H7 (cell line): ENCODE measurements around the gene QRSL1. TPM values are rescaled to one million over a fixed set of nuclear protein-coding genes. Genes with fewer than 3 reads are reported as not detected.
"Not testable (repeated sequence)": the region's sequence is repeated elsewhere in the genome, so short reads cannot be mapped to it uniquely, and the experiment has no call there.

Source experiments
- DNase-seq: peaks from one replicate; pipeline ENCODE4 v3.0.0; 2012
- H3K27me3 ChIP-seq: 2 replicates; pipeline ENCODE4 v1.6.0; 2011; ENCODE audit warnings: mild to moderate bottlenecking, low read length; ENCODE audit not compliant: control insufficient read depth, insufficient read depth
- H3K36me3 ChIP-seq: replicated peaks from 2 replicates; pipeline ENCODE4 v1.5.1; 2011; ENCODE audit warnings: low read length; ENCODE audit not compliant: control insufficient read depth, insufficient read depth
- H3K4me3 ChIP-seq: 2 replicates; pipeline ENCODE4 v1.5.1; 2011; ENCODE audit warnings: low read depth, mild to moderate bottlenecking, control low read depth, low read length, moderate library complexity; ENCODE audit not compliant: insufficient read depth
- total RNA-seq: library from RNA; depleted of rRNA; stranded (reverse); fragments of >200 nt; shearing (Covaris generic); gene quantifications from 2 replicates; pipeline ENCODE4 v1.2.3, GENCODE V29; 2014

Gene QRSL1
- total RNA-seq, 1 experiment from 2014 or later = 21.5 TPM

DNA sequence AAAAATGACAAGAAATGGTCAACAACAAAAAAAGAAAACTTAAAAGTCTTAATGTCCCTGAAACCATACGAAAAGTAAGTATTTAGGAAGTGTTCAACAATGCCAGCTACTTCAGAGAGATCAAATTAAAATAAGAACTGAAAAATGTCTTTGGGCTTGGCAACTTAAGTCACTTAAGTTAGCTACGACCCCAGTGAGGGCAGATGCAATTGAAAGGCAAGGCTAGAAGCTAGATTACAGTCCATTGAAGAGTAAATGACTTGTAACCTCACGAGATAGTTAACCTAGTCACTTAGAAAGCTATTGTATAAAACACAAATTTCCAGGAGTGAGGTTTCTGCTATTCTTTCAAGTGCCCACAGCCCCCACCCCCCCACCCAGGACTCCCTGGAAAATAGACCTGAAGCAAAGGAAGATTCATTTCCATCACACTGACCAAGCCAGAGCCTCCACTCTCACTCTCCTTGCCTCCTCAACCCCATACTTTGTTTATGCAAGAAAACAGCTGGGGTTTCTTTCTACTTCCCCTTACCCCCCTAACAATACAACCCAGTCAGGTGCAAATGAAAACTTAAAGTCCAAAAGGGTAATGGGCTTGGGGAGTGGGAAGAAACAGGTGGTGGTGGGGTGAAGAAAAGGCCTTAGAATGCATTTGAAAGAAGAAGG is 14.7 kb upstream of the QRSL1 start:
- no peaks in the 10 kb centered on the region for H3K27me3 ChIP-seq
- no peak overlapping the region for H3K4me3 ChIP-seq
- DNase-seq = peak; percentile 69
- no peaks in the 10 kb centered on the region for H3K36me3 ChIP-seq

DNA sequence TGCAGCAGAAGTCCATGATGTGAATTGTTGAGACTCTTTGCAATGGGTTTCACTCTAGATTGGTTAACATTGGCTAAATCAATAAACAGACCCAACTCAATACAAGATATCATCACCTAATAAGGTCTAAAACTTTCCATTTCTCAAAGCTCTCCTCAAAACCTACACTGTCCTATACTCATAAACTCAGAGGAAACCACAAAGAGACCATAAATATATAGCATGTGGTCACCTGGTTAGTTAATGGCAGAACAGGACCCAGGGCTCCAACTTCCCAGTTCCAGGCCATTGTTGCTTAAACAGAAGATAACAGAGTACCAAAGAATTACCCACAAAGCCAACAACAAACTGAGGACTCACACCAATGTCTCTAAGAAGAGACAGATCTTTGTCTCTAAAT is 12.1 kb upstream of the QRSL1 start:
- no peak overlapping the region for H3K4me3 ChIP-seq
- no peak for DNase-seq
- no peaks in the 10 kb centered on the region for H3K36me3 ChIP-seq
- H3K27me3 ChIP-seq = no peaks in the 10 kb centered on the region

DNA sequence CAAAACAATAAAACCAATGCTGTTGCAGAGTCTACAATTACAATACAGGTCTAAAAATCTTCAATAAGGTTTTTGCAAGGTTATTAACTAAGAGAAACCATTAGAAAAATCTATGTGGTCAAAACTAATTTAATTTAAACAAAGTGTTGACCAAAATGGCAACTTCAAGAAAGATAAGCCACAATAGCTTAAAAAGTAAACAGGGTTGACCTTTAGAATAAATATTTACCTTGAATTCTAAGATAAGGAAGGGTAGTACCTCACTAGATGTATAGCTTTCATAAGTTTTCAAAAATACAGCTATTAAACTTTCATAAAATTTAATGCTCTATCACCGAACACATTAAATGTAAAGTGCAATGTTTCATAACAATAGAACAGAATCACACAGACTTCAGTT is 11.5 kb upstream of the QRSL1 start:
- no peak for DNase-seq
- Histone ChIP-seq H3K4me3 (no peak overlapping the region), H3K36me3 (peaks cover 4% of the 10 kb centered on the region), H3K27me3 (no peaks in the 10 kb centered on the region)

DNA sequence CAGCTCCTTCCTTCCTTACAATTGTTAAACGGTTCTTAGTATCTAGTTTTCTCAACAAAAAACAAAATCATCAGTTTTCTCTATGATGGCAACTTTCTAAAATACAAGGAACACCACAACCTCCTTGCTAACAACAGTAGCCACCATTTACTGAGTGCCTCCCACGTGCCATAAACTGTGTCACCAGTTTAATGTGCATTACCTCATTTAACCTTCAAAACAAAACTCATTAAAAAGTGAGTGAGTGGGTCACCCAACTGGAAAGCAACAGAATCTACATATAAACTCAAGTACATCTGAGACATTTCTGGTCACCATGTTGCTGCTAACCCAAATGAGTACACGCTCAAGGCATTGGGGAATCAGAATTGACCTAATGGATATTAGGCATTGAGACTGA is 11.1 kb upstream of the QRSL1 start:
- no peak for DNase-seq
- Histone ChIP-seq H3K36me3 (peaks cover 4% of the 10 kb centered on the region), H3K27me3 (no peaks in the 10 kb centered on the region), H3K4me3 (no peak overlapping the region)

DNA sequence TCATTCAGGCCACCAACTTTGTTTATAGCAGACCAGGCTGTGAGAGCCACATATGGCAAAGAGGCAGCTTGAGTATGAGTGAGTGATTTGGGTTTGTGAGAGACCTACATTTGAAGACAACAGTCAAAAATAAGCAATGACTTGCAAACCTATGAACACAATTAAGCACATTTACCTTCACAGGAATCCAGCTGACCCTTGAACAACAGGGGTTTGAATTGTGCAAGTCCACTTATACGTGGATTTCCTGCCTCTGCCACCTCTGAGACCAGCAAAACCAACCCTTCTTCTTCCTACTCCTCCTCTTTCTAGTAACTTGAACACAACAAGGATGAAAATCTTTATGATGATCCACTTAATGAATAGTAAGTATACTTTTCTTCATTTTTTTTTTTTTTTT is 10.2 kb upstream of the QRSL1 start:
- no peak for DNase-seq
- H3K36me3 ChIP-seq = peaks cover 4% of the 10 kb centered on the region
- no peaks in the 10 kb centered on the region for H3K27me3 ChIP-seq
- H3K4me3 ChIP-seq = no peak overlapping the region

DNA sequence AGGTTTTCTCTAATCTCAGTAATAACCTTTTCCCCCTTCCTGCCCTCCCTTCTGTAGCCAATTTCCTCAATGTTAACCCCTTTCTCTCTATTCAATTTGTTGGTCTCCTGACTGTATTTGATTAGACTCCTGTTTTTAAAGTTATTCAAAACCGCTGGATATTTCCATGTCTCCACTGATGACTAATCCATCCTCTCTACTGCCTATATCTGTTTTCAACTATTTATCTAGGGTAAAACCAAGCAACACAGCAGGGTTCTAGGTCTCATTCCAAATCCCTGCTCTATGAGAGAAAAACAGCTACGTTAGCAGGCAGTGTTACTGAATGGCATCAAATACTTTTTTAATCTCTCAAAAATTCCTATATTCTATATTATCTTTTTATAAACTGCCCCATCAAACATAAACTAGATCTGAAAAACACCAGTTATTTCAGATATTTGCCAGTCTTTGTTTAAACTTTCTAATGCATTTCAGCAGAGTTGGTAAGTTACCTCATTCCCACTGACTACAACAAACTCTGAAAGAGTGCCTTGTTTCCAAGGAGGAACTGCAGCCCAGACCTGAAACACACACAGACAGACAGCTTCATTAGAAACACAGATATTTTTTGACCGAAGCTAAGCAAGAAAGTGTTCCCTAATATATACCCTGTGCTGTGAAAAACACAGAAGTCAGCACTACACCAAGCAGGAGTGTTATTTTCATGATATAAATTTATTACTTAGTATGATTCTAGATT is 8.3 kb upstream of the QRSL1 start:
- no peaks in the 10 kb centered on the region for H3K27me3 ChIP-seq
- DNase-seq = no peak
- H3K36me3 ChIP-seq = peaks cover 4% of the 10 kb centered on the region
- no peak overlapping the region for H3K4me3 ChIP-seq

DNA sequence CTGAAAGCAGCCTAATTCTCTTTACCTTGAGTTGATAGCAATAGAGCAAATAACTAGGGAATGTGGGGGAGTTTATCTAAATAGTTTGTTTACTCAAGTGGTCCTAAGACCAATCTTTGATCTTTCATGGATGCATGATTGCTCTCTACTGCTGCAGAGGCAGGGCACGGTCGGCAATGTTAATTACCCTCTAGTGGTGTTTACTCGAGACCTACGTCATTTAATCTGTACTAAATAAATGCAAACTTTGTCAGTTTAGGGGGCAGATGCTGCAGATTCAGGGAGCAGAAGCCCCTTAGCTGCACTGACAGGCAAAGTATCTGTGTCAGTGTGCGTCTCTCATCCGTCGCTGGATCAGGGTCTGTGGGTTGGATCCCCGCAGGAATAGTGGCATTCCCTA is 7.0 kb upstream of the QRSL1 start:
- Histone ChIP-seq H3K27me3 (no peaks in the 10 kb centered on the region), H3K4me3 (no peak overlapping the region), H3K36me3 (peaks cover 4% of the 10 kb centered on the region)
- no peak for DNase-seq

DNA sequence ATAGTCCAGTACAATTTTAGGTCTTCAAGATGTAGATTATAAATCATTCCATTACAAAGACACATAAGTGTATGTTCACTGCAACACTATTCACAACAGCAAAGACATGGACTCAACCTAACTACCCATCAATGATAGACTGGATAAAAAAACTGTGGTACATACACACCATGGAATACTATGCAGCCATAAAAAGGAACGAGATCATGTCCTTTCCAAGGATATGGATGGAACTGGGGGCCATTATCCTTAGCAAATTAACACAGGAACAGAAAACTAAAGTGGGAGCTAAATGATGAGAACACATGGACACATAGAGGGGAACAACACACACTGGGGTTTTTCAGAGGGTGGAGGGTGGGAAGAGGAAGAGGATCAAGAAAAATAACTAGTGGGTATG is 6.3 kb upstream of the QRSL1 start:
- DNase-seq = no peak
- Histone ChIP-seq H3K27me3 (no peaks in the 10 kb centered on the region), H3K36me3 (peaks cover 4% of the 10 kb centered on the region), H3K4me3 (no peak overlapping the region)

DNA sequence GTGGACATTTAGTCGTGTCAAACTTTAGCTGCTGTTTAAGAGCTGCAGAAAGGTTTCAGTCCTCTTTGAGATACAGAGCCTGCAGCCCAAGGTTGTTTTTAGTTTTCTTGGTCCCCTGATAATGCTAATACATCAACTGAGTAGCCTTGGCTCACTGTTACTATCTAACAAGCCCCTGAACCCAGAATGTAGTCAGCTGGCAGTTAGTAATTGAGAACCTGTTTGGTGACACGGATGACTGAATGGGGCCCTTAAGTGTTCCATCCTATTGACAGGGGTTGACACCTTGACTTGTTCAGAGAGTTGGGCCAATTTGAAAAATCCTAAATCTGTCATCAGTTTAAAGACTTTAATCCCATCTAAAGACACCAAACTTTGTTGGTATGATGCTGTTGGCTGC is 2.9 kb upstream of the QRSL1 start:
- no peak overlapping the region for H3K4me3 ChIP-seq
- no peaks in the 10 kb centered on the region for H3K27me3 ChIP-seq
- no peak for DNase-seq
- peaks cover 4% of the 10 kb centered on the region for H3K36me3 ChIP-seq

DNA sequence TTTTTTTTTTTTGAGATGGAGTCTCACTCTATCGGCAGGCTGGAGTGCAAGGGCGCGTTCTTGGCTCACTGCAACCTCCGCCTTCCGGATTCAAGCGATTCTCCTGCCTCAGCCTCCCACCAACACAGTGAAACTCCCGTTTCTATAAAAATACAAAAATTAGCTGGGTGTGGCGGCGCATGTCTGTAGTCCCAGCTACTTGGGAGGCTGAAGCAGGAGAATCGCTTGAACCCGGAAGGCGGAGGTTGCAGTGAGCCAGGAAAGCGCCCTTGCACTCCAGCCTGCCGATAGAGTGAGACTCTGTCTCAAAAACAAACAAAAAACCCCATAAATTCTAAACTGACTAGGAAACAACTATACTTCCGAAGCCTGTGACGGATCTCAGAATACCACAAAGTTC is 1.6 kb upstream of the QRSL1 start:
- H3K36me3 ChIP-seq, H3K4me3 ChIP-seq, DNase-seq, H3K27me3 ChIP-seq: not testable (repeated sequence)

DNA sequence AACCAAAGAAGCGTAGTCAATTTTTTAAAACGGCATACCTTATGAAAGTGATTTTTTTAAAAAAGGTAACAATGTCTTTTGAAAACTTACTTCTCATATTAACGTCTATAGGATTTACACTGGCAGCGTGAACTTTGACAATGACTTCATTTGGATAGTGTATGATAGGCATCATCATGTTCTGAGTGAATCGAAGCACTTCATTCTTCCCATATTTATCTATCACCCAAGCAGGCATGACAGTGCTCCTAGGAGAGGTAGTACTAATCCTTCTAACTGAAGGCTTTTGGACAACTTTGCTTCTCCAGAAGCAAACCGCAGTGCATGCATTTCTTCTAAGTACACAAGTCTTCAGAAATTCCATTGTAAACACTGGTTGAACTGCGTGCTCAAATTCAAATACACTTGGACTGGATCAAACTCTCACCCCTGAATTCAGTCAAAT is 698 bp upstream of the QRSL1 start:
- no peaks in the 10 kb centered on the region for H3K36me3 ChIP-seq
- H3K4me3 ChIP-seq = peak overlapping the region; percentile 91
- H3K27me3 ChIP-seq = no peaks in the 10 kb centered on the region
- DNase-seq = no peak

DNA sequence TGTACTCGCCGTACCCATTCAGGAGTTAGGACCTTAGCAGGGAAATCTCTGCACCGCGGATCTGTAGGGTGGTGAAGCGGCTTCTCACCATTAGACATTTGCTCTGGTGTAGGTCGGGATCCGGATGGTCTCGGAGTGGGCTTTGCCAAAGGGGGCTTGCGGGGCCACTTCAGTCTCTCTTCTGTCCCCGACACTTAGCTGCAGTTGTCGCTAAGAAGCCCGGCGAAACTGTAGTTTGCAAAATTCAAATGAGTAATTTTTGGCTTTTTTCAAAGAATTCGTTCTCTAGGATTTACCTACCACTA is 433 bp downstream of the QRSL1 start:
- Histone ChIP-seq H3K4me3 (peak overlapping the region; percentile 91), H3K36me3 (no peaks in the 10 kb centered on the region; the same call in 1 of the 2 replicates), H3K27me3 (no peaks in the 10 kb centered on the region)
- DNase-seq = no peak

DNA sequence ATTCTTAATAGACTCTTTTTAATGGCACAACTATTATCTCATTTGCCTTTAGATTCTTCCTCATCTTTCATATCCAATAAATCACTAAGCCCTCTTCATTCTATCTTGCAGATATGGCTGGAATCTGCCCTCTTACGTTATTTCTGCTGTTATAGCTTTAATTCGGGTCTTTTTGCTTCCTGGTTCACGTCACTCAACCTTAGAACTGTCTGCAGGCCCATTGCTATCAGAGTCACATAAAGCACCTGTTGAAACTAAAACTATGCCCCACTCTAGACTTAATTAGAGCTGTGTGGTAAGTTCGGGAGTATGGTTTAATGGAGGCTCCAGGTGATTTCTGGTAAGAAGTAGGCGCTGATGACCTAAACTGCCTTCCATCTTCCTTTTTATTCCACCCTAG is 988 bp downstream of the QRSL1 start:
- no peak for DNase-seq
- Histone ChIP-seq H3K27me3 (no peaks in the 10 kb centered on the region), H3K36me3 (no peaks in the 10 kb centered on the region; the same call in 1 of the 2 replicates), H3K4me3 (peak overlapping the region; percentile 91)

DNA sequence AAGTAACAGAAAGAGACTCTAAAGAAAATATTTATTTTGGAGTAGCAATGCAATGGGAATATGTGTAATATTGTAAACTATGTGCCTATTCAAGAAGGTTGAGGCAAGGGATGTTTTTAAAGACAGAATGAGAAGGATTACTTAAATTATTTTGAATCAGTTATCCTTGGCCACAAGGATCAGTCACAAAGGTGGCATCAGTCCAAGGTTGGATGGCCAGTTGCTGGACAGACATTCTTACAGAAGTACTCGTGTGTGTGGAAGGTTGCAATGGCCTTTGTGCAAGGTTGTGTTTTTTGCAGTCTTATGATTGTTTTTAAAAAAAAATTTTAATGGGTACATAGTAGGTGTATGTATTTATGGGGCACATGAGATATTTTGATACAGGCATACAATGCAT is 2.0 kb downstream of the QRSL1 start:
- H3K4me3 ChIP-seq = no peak overlapping the region
- DNase-seq = no peak
- no peaks in the 10 kb centered on the region; the same call in 1 of the 2 replicates for H3K36me3 ChIP-seq
- H3K27me3 ChIP-seq = no peaks in the 10 kb centered on the region

DNA sequence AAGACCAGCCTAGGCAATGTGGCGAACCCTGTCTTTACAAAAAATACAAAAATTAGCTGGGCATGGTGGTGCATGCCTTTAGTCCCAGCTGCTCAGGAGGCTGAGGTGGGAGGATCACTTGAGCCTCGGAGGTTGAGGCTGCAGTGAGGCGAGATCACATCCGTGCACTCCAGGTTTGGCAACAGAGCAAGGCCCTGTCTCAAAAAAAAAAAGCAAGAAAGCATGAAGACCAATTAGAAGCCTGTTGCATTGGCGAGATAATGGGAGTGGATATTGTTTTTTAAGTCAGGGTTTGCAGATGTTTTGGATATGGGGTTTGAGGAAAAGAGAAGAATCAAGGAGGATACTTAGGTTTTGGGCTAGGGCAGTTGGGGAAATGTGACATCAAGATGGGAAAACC is 5.2 kb downstream of the QRSL1 start:
- no peak for DNase-seq
- no peaks in the 10 kb centered on the region for H3K27me3 ChIP-seq

More for the DNA sequence above, 5.2 kb downstream of the QRSL1 start:
- Histone ChIP-seq H3K4me3 (no peak overlapping the region), H3K36me3 (no peaks in the 10 kb centered on the region; the same call in 1 of the 2 replicates)
